Cardiac fibroblast (primary cell): ENCODE results near the gene AOPEP.

ENCODE experiments used
- DNase-seq, 2 donors: peaks; one replicate each; pipeline versions ENCODE4 v3.0.0 to v3.0.0-alpha.2; 2010; ENCODE audit warnings: low read depth in 2 of 2
- H3K4me3 ChIP-seq, 2 donors: replicated peaks in 1 of 2; 1 replicate in 1 of 2; 2 replicates in 1 of 2; pipeline ENCODE4 v1.5.1; 2011; ENCODE audit warnings: low read depth in 2 of 2, low read length in 2 of 2, mild to moderate bottlenecking in 2 of 2, moderate library complexity in 1 of 2
- CTCF ChIP-seq: IDR thresholded peaks from one replicate; pipeline ENCODE4 v1.5.1; 2011; ENCODE audit warnings: low read depth, mild to moderate bottlenecking, low read length, inconsistent platforms

Gene AOPEP

DNA sequence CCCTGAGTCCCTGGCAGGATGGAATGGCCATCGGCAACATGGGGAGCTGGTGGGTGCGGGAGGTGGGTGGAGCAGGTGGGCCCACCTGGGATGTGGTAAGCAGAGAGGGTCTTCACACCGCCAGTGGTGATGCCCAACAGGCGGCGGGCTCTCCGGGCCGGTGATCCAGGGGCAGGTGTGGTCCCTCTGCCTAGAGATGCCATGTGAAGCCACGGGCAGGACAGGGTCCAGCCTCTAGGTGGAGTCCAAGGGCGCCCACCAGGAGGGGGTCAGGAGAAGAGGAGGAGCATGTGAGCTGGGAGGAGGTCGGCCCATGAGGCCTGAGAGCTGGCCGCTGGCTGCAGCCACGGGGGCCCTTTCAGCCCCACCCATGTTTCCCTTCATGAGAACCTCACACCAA, 369.9 kb downstream of the AOPEP start:
- H3K4me3 ChIP-seq, result no peak overlapping the region
- DNase-seq, result no peak
- no peak for TF ChIP-seq CTCF

DNA sequence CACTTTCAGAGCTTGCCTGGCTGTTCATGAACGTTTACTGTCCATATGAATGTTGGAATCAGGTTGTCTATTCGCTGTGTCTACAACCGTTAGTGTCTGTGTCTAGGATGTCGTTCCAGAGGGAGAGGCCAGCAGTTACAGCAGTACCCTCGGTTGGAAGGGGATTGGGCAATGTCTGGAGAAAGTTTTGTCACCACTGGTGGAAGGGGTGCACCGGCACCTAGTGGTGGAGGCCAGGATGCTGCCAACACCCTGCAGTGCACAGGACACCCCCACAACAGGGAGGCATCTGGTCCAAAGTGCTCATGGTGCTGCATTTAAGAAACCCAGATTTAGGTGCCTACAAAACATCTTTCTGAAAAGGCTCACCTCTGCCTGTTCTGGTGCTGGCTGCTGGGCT, 370.3 kb downstream of the AOPEP start:
- no peak overlapping the region for H3K4me3 ChIP-seq
- no peak for DNase-seq
- no peak for TF ChIP-seq CTCF

- DNase-seq, result no peak
- TF ChIP-seq CTCF, result no peak
- H3K4me3 ChIP-seq, result no peak overlapping the region
Measured at GRCh38 chr9:95097279-95097678, 370.8 kb downstream of the AOPEP start.

DNA sequence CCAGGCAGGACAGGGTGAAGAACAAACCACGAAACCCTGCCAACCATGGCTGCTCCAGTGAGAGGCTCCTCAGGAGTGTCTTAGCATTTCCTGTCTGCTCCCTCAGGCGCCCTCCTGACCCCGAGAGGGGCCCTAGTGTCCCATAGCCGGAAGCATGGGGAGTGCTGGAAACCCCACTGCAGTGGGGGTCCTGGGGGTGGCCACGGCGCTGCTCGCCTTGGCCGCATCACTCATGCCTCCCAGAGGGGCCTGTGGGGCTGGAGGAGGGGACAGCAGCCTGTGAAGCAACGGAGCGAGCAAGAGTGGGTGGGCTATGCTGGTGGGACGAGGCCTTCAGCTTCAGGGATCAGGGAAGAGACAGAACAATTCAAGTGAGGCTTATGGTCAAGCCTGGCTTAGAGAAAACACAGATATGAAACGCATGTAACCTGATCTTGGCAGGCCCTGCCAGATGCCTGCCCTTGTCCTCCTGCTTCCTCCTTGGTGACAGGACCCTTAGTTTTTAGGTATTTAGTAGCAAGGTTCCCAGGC, 372.0 kb downstream of the AOPEP start:
- H3K4me3 ChIP-seq, result no peak overlapping the region
- no peak for DNase-seq
- TF ChIP-seq CTCF, result no peak

GRCh38 chr9:95099321-95100070, 373.0 kb downstream of the AOPEP start:
- no peak for DNase-seq
- H3K4me3 ChIP-seq, result no peak overlapping the region
- TF ChIP-seq CTCF, result no peak

GRCh38 chr9:95100071-95100627, 373.6 kb downstream of the AOPEP start:
- TF ChIP-seq CTCF, result no peak
- H3K4me3 ChIP-seq, result no peak overlapping the region
- no peak for DNase-seq
